Activated B cell treated with CpG ODN at 0.5 μM for 24 hours (primary cell): ENCODE measurements around the gene ATP23. TPM values are rescaled to one million over a fixed set of nuclear protein-coding genes. Genes with fewer than 3 reads are reported as not detected.

Source experiments
- ATAC-seq: fragments of 200-7000 bp; cut with Tn5 transposase; one replicate; pipeline ENCODE4 v1.10.0; 2021; ENCODE audit warnings: low read depth, mild to moderate bottlenecking, moderate library complexity
- CTCF ChIA-PET: fragments of 350-600 bp; sonication (Branson Sonifier 250); formaldehyde crosslinking; loops from one replicate; lab custom pipeline; 2021; ENCODE audit warnings: antibody characterized with exemption; lab: Charles Lee
- POLR2A ChIA-PET: fragments of 350-600 bp; sonication (Branson Sonifier 250); formaldehyde crosslinking; loops from one replicate; lab custom pipeline; 2021; ENCODE audit warnings: antibody characterized with exemption; lab: Charles Lee
- DNase-seq: peaks from one replicate; pipeline ENCODE4 v3.0.0; 2022
- H3K27ac Mint-ChIP-seq: one replicate; pipeline ENCODE4 v1.8.0; 2020; ENCODE audit warnings: mixed read lengths
- H3K27me3 Mint-ChIP-seq: one replicate; pipeline ENCODE4 v1.8.0; 2021; ENCODE audit warnings: mixed read lengths
- H3K36me3 Mint-ChIP-seq: one replicate; pipeline ENCODE4 v1.8.0; 2021; ENCODE audit warnings: low read depth, mixed read lengths
- H3K4me1 Mint-ChIP-seq: one replicate; pipeline ENCODE4 v1.8.0; 2021; ENCODE audit warnings: mixed read lengths
- H3K4me3 Mint-ChIP-seq: one replicate; pipeline ENCODE4 v1.8.0; 2020; ENCODE audit warnings: mild to moderate bottlenecking, mixed read lengths
- H3K9me3 Mint-ChIP-seq: one replicate; pipeline ENCODE4 v1.8.0; 2020; ENCODE audit warnings: mixed read lengths
- intact Hi-C: fragments of 100-400 bp; cut with micrococcal nuclease; formaldehyde crosslinking; loops from one replicate; pipeline ENCODE4 v1.15.1; 2024
- total RNA-seq: library from RNA; stranded (reverse); gene quantifications from 2 replicates; pipeline ENCODE4 v1.2.3, GENCODE V29; 2022
- TF ChIP-seq, protein P1 (sequence below): fragments of 200-600 bp; IDR thresholded peaks from one replicate; pipeline ENCODE4 v1.8.0; 2022; ENCODE audit warnings: antibody characterized with exemption, mild to moderate bottlenecking

ATP23 gene
- total RNA-seq, 1 donor from 2014 or later, result 3.0 TPM

DNA sequence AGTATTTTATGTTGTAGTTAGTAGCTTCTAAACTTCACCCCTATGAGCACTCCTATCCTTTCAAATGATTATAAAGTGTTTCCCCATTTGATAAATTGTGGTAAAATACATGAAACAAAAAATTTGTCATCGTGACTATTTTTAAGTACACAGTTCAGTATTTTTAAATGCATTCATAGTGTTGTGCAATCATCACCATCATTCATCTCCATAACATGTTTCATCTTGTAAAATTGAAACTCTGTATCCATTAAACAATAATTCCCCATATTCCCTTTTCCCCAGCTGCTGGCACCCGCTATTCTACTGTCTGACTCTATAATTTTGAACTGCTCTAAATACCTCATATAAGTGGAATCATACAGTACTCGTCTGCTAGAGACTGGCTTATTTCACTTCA, 52.5 kb downstream of the ATP23 start:
- intact Hi-C loops, result no loop called here
- POLR2A ChIA-PET, result no interaction called here

DNA sequence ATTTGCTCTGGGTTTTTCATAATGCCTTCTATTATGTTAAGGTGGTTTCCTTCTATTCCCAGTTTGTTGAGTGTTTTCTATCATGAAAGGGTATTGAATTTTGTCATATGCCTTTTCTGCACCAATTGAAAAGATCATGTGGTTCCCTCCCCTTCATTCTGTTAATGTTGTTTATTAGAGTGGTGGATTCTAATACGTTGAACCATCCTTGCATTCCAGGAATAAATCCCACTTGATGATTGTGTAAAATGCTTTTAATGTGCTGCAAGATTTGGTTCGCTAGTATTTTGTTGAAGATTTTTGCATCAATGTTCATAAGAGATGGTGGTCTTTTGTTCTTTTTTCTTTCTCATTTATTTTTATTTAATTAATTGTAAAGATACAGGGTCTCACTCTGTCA, 55.2 kb downstream of the ATP23 start:
- POLR2A ChIA-PET, result no interaction called here
- Mint-ChIP-seq H3K27ac (no peak overlapping the region), H3K4me3 (no peak overlapping the region), H3K9me3 (peaks cover 23% of the 10 kb centered on the region), H3K4me1 (no peaks in the 10 kb centered on the region), H3K27me3 (peaks cover 1% of the 10 kb centered on the region), H3K36me3 (peaks cover 6% of the 10 kb centered on the region)
- DNase-seq, result no peak
- TF ChIP-seq, protein P1, sequence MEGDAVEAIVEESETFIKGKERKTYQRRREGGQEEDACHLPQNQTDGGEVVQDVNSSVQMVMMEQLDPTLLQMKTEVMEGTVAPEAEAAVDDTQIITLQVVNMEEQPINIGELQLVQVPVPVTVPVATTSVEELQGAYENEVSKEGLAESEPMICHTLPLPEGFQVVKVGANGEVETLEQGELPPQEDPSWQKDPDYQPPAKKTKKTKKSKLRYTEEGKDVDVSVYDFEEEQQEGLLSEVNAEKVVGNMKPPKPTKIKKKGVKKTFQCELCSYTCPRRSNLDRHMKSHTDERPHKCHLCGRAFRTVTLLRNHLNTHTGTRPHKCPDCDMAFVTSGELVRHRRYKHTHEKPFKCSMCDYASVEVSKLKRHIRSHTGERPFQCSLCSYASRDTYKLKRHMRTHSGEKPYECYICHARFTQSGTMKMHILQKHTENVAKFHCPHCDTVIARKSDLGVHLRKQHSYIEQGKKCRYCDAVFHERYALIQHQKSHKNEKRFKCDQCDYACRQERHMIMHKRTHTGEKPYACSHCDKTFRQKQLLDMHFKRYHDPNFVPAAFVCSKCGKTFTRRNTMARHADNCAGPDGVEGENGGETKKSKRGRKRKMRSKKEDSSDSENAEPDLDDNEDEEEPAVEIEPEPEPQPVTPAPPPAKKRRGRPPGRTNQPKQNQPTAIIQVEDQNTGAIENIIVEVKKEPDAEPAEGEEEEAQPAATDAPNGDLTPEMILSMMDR, result no peak
- CTCF ChIA-PET, result no interaction called here
- intact Hi-C loops, result no loop called here
- no peak for ATAC-seq

More for the DNA sequence above, 52.5 kb downstream of the ATP23 start:
- Mint-ChIP-seq H3K9me3 (peaks cover 9% of the 10 kb centered on the region), H3K27me3 (peaks cover 7% of the 10 kb centered on the region), H3K27ac (no peak overlapping the region), H3K4me3 (no peak overlapping the region), H3K36me3 (peaks cover 6% of the 10 kb centered on the region), H3K4me1 (no peaks in the 10 kb centered on the region)
- CTCF ChIA-PET, result no interaction called here
- TF ChIP-seq, protein P1, result no peak
- DNase-seq (no peak), ATAC-seq (no peak)

DNA sequence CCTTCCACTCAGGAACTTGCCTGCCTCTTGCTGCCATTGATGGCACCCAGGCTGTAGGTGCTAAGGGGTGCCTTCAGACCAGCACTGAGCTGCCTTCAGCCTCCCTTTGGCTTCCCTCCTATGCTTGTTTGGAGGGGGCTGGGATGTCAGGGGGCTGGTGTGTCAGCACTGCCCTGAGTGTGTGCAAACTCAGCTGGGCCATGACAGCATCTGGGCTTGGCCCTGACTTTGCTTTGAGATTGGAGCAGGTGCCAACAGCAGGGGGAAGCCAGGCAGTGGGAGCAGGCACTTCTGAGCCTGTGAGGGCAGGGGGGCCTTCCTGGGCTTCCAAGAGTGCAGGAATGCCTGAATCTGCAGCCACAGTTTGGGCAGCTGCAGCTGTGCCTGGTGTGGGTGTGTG, 56.9 kb downstream of the ATP23 start:
- TF ChIP-seq, protein P1, result no peak
- H3K9me3 Mint-ChIP-seq, result peaks cover 24% of the 10 kb centered on the region
- no peak for ATAC-seq

DNA sequence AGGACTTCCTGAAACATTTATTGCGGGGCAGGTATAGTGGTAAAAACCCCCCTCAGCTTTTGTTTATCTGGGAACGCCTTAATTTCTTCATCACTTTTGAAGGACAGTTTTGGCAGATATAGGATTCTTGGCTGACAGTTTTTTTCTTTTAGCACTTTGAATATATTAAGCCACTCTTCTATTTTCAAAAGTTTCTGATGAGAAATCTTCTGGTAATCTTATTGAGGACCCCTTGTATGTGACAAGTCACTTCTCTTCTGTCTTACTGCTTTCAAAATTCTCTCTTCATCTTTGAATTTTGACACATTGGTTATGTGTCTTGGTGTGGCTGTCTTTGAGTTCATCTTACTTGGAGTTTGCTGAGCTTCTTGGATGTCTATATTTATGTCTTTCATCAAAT, 59.1 kb downstream of the ATP23 start:
- DNase-seq, result no peak
- CTCF ChIA-PET, result no interaction called here

More for the DNA sequence above, 56.9 kb downstream of the ATP23 start:
- DNase-seq, result no peak
- intact Hi-C loops, result no loop called here
- H3K27me3 Mint-ChIP-seq, result peaks cover 1% of the 10 kb centered on the region
- H3K36me3 Mint-ChIP-seq, result peaks cover 6% of the 10 kb centered on the region
- no peak overlapping the region for H3K4me3 Mint-ChIP-seq
- no peaks in the 10 kb centered on the region for H3K4me1 Mint-ChIP-seq
- ChIA-PET CTCF (no interaction called here), POLR2A (no interaction called here)
- no peak overlapping the region for H3K27ac Mint-ChIP-seq

DNA sequence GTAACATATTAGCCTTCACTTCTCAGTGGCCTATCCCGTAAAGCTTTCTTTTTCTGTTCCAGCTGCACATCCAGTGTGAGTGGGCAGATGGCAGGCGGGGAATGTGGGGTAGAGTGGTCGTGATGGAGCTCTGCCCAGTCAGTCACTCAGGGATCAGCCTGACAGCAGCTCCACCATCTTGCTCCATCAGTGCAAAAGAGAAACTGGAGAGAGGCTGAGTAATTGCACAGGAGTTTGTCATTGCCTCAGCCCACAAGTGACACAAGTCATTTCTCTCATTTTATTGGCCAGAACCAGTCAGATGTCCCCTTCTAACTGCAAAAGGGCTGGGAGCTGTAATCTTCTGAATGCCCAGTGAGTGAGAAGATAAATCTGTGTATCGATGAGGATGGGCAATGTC, 66.5 kb downstream of the ATP23 start:
- intact Hi-C loops, result no loop called here
- no peak for DNase-seq
- Mint-ChIP-seq H3K36me3 (no peaks in the 10 kb centered on the region), H3K27me3 (peaks cover 14% of the 10 kb centered on the region), H3K27ac (no peak overlapping the region), H3K9me3 (no peaks in the 10 kb centered on the region), H3K4me1 (no peaks in the 10 kb centered on the region), H3K4me3 (no peak overlapping the region)
- ChIA-PET CTCF (no interaction called here), POLR2A (no interaction called here)
- TF ChIP-seq, protein P1, result no peak
- no peak for ATAC-seq

More for the DNA sequence above, 59.1 kb downstream of the ATP23 start:
- H3K27ac Mint-ChIP-seq, result no peak overlapping the region
- peaks cover 6% of the 10 kb centered on the region for H3K36me3 Mint-ChIP-seq
- no peaks in the 10 kb centered on the region for H3K4me1 Mint-ChIP-seq
- ATAC-seq, result no peak
- peaks cover 24% of the 10 kb centered on the region for H3K9me3 Mint-ChIP-seq
- intact Hi-C loops, result no loop called here
- POLR2A ChIA-PET, result no interaction called here
- H3K4me3 Mint-ChIP-seq, result no peak overlapping the region
- TF ChIP-seq, protein P1, result no peak
- H3K27me3 Mint-ChIP-seq, result peaks cover 11% of the 10 kb centered on the region
